ENCODE measurements around the gene COG8. TPM values are rescaled to one million over a fixed set of nuclear protein-coding genes. Genes with fewer than 3 reads are reported as not detected.

The COG8 gene
- total and polyA plus RNA-seq, 9 of the 15 experiments (the other 6 are each of a cell fraction or from before 2014, with no cell fraction given): 3.7 to 42.6 (median 30.1) TPM

DNA sequence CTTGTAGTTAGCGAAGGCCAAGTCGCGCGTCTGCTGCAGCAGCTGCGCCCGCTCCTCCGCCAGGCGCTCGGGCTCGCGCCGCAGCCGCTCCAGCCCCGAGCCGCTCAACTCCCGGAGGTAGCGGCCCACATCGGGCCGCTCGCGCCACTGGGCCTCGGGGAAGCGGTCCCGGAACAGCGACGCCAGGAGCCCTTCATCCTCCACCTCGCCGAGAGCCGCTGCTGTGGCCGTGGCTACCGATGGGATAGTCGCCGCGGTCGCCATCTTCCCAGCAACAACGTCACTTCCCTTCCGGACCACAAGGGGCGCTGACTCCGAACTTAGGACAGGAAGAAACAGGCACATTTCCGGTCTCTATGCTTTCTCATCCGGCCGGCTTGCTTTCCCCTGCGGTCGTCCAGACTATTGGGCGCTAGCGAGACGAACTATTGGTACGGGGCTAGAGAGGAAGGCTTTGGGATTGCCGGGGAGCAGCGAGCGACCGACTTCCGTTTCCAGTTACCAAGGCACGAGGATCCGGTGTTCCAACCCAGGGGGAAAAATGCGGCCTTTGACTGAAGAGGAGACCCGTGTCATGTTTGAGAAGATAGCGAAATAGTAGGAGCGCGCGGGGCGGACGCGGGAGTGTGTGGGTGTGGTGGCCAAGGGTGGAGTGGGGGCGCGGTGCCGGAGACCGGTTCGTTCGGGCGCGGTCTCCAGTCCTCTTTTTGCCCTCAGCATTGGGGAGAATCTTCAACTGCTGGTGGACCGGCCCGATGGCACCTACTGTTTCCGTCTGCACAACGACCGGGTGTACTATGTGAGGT, at the start of gene COG8, which contains the start of gene NIP7 (continued):
- TF ChIP-seq, protein P1, sequence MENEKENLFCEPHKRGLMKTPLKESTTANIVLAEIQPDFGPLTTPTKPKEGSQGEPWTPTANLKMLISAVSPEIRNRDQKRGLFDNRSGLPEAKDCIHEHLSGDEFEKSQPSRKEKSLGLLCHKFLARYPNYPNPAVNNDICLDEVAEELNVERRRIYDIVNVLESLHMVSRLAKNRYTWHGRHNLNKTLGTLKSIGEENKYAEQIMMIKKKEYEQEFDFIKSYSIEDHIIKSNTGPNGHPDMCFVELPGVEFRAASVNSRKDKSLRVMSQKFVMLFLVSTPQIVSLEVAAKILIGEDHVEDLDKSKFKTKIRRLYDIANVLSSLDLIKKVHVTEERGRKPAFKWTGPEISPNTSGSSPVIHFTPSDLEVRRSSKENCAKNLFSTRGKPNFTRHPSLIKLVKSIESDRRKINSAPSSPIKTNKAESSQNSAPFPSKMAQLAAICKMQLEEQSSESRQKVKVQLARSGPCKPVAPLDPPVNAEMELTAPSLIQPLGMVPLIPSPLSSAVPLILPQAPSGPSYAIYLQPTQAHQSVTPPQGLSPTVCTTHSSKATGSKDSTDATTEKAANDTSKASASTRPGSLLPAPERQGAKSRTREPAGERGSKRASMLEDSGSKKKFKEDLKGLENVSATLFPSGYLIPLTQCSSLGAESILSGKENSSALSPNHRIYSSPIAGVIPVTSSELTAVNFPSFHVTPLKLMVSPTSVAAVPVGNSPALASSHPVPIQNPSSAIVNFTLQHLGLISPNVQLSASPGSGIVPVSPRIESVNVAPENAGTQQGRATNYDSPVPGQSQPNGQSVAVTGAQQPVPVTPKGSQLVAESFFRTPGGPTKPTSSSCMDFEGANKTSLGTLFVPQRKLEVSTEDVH (IDR thresholded peaks at IDR 0.05; ENCODE audit: low read depth, partially characterized antibody): peak; percentile 93
- TF ChIP-seq, protein P2, sequence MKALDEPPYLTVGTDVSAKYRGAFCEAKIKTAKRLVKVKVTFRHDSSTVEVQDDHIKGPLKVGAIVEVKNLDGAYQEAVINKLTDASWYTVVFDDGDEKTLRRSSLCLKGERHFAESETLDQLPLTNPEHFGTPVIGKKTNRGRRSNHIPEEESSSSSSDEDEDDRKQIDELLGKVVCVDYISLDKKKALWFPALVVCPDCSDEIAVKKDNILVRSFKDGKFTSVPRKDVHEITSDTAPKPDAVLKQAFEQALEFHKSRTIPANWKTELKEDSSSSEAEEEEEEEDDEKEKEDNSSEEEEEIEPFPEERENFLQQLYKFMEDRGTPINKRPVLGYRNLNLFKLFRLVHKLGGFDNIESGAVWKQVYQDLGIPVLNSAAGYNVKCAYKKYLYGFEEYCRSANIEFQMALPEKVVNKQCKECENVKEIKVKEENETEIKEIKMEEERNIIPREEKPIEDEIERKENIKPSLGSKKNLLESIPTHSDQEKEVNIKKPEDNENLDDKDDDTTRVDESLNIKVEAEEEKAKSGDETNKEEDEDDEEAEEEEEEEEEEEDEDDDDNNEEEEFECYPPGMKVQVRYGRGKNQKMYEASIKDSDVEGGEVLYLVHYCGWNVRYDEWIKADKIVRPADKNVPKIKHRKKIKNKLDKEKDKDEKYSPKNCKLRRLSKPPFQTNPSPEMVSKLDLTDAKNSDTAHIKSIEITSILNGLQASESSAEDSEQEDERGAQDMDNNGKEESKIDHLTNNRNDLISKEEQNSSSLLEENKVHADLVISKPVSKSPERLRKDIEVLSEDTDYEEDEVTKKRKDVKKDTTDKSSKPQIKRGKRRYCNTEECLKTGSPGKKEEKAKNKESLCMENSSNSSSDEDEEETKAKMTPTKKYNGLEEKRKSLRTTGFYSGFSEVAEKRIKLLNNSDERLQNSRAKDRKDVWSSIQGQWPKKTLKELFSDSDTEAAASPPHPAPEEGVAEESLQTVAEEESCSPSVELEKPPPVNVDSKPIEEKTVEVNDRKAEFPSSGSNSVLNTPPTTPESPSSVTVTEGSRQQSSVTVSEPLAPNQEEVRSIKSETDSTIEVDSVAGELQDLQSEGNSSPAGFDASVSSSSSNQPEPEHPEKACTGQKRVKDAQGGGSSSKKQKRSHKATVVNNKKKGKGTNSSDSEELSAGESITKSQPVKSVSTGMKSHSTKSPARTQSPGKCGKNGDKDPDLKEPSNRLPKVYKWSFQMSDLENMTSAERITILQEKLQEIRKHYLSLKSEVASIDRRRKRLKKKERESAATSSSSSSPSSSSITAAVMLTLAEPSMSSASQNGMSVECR (CRISPR knock-in tag; IDR thresholded peaks at IDR 0.05): peak; percentile 95
- TF ChIP-seq, protein P3, sequence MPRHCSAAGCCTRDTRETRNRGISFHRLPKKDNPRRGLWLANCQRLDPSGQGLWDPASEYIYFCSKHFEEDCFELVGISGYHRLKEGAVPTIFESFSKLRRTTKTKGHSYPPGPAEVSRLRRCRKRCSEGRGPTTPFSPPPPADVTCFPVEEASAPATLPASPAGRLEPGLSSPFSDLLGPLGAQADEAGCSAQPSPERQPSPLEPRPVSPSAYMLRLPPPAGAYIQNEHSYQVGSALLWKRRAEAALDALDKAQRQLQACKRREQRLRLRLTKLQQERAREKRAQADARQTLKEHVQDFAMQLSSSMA (CRISPR knock-in tag; IDR thresholded peaks at IDR 0.05): no peak
- TF ChIP-seq CC2D1A (IDR thresholded peaks at IDR 0.05) (peak; percentile 98), XRCC4 (IDR thresholded peaks at IDR 0.05; ENCODE audit: extremely low read depth, insufficient read depth, insufficient read length) (no peak), FOXA3 (CRISPR knock-in tag; conservative IDR thresholded peaks at IDR 0.05 in 1 of 2, IDR thresholded peaks at IDR 0.05 in 1 of 2) (peak in 1 of 2 experiments; percentile 67; a peak in 1 of 4 replicates), ZNF830 (CRISPR knock-in tag; IDR thresholded peaks at IDR 0.05) (0 out of 2 replicates have a peak, but pooled peaks have one; percentile 44), NONO (IDR thresholded peaks at IDR 0.05; ENCODE audit: low read depth in 2 of 2, low read length in 1 of 2) (peak; percentile 41 to 50; a peak in 1 of 4 replicates), CSDE1 (IDR thresholded peaks at IDR 0.05) (no peak), RBM34 (IDR thresholded peaks at IDR 0.05; ENCODE audit: borderline replicate concordance, insufficient read depth, low read length) (no peak), RHOXF2B (CRISPR knock-in tag; conservative IDR thresholded peaks at IDR 0.05) (0 out of 2 replicates have a peak, but pooled peaks have one; percentile 41)
- TF ChIP-seq, protein P4, sequence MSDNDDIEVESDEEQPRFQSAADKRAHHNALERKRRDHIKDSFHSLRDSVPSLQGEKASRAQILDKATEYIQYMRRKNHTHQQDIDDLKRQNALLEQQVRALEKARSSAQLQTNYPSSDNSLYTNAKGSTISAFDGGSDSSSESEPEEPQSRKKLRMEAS (CRISPR knock-in tag; IDR thresholded peaks at IDR 0.05): peak; percentile 73
- TF ChIP-seq, protein P5, sequence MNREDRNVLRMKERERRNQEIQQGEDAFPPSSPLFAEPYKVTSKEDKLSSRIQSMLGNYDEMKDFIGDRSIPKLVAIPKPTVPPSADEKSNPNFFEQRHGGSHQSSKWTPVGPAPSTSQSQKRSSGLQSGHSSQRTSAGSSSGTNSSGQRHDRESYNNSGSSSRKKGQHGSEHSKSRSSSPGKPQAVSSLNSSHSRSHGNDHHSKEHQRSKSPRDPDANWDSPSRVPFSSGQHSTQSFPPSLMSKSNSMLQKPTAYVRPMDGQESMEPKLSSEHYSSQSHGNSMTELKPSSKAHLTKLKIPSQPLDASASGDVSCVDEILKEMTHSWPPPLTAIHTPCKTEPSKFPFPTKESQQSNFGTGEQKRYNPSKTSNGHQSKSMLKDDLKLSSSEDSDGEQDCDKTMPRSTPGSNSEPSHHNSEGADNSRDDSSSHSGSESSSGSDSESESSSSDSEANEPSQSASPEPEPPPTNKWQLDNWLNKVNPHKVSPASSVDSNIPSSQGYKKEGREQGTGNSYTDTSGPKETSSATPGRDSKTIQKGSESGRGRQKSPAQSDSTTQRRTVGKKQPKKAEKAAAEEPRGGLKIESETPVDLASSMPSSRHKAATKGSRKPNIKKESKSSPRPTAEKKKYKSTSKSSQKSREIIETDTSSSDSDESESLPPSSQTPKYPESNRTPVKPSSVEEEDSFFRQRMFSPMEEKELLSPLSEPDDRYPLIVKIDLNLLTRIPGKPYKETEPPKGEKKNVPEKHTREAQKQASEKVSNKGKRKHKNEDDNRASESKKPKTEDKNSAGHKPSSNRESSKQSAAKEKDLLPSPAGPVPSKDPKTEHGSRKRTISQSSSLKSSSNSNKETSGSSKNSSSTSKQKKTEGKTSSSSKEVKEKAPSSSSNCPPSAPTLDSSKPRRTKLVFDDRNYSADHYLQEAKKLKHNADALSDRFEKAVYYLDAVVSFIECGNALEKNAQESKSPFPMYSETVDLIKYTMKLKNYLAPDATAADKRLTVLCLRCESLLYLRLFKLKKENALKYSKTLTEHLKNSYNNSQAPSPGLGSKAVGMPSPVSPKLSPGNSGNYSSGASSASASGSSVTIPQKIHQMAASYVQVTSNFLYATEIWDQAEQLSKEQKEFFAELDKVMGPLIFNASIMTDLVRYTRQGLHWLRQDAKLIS (CRISPR knock-in tag; IDR thresholded peaks at IDR 0.05): peak; percentile 96

All from K562 (cell line).